ENCODE results near the gene BAD.

DNA sequence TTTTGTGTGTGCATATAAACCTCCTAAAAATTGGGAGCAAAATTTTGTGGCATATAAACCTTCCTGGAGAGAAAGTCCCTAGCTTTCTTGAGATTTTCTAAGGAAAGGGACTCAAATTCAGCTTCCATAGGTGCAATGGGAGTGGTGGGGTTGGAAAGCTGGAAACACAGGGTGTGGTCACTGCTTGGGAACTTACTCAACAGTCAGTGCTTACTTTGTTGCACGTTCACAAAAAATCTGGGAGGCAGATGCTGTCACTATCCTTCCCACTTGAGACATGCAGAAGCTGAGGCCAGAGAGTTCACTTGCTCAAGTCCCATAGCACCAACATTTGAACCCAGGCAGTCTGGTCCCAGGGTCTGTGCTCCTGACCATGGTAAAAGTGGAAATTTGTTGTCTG, 11.8 kb upstream of the BAD start:
- no peak for TF ChIP-seq ZNF384 (IDR thresholded peaks at IDR 0.05; ENCODE audit: borderline replicate concordance, low read depth, low read length)
- TF ChIP-seq, protein P1, sequence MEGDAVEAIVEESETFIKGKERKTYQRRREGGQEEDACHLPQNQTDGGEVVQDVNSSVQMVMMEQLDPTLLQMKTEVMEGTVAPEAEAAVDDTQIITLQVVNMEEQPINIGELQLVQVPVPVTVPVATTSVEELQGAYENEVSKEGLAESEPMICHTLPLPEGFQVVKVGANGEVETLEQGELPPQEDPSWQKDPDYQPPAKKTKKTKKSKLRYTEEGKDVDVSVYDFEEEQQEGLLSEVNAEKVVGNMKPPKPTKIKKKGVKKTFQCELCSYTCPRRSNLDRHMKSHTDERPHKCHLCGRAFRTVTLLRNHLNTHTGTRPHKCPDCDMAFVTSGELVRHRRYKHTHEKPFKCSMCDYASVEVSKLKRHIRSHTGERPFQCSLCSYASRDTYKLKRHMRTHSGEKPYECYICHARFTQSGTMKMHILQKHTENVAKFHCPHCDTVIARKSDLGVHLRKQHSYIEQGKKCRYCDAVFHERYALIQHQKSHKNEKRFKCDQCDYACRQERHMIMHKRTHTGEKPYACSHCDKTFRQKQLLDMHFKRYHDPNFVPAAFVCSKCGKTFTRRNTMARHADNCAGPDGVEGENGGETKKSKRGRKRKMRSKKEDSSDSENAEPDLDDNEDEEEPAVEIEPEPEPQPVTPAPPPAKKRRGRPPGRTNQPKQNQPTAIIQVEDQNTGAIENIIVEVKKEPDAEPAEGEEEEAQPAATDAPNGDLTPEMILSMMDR (IDR thresholded peaks at IDR 0.05 in 2 of 3, conservative IDR thresholded peaks at IDR 0.05 in 1 of 3; ENCODE audit: control insufficient read depth in 2 of 3, extremely low read depth in 1 of 3, insufficient read depth in 1 of 3, low read depth in 3 of 3, low read length in 3 of 3): no peak
- no peak for TF ChIP-seq POLR2AphosphoS2 (IDR thresholded peaks at IDR 0.05; ENCODE audit: low read depth, low read length)
